WTC11 (cell line): ENCODE data around the gene SPINT1. TPM values are rescaled to one million over a fixed set of nuclear protein-coding genes. Genes with fewer than 3 reads are reported as not detected.
A peak's percentile ranks its signal among the peaks of the same experiment; 100 is the strongest.
"Not testable (repeated sequence)": the region's sequence is repeated elsewhere in the genome, so short reads cannot be mapped to it uniquely, and the experiment has no call there.

Experiments
- ATAC-seq: fragments of 200-7000 bp; cut with Tn5 transposase; 2 replicates; pipeline ENCODE4 v1.10.0; 2021; ENCODE audit warnings: mild to moderate bottlenecking, moderate library complexity
- CTCF ChIA-PET: fragments of 300-600 bp; sonication (Branson Sonifier 250); formaldehyde crosslinking; loops from one replicate; lab custom pipeline; 2021; ENCODE audit warnings: antibody characterized with exemption; lab: Charles Lee
- POLR2A ChIA-PET: fragments of 350-600 bp; sonication (Branson Sonifier 250); formaldehyde crosslinking; loops from one replicate; lab custom pipeline; 2021; ENCODE audit warnings: antibody characterized with exemption; lab: Charles Lee
- DNase-seq: peaks from one replicate; pipeline ENCODE4 v3.0.0; 2021; ENCODE audit warnings: low spot score
- H3K27ac Mint-ChIP-seq: 2 replicates; pipeline ENCODE4 v1.8.0; 2021; ENCODE audit warnings: mixed read lengths
- H3K27me3 Mint-ChIP-seq: 2 replicates; pipeline ENCODE4 v1.8.0; 2021; ENCODE audit warnings: low read depth, mild to moderate bottlenecking, moderate library complexity, mixed read lengths
- H3K36me3 Mint-ChIP-seq: 2 replicates; pipeline ENCODE4 v1.8.0; 2021; ENCODE audit warnings: mixed read lengths
- H3K4me1 Mint-ChIP-seq: 2 replicates; pipeline ENCODE4 v1.8.0; 2022; ENCODE audit warnings: mixed read lengths
- H3K4me3 Mint-ChIP-seq: 2 replicates; pipeline ENCODE4 v1.8.0; 2021; ENCODE audit warnings: mild to moderate bottlenecking, moderate library complexity, mixed read lengths
- H3K9me3 Mint-ChIP-seq: 2 replicates; pipeline ENCODE4 v1.8.0; 2021; ENCODE audit warnings: mixed read lengths
- CTCF ChIP-seq: fragments of 200-600 bp; IDR thresholded peaks from 2 replicates; pipeline ENCODE4 v1.8.0; 2022; ENCODE audit warnings: antibody characterized with exemption
- FOXJ3 ChIP-seq: sonication (generic); formaldehyde crosslinking; IDR thresholded peaks from 2 replicates; pipeline ENCODE4 v1.9.0; 2021; ENCODE audit warnings: missing genetic modification reagents, mild to moderate bottlenecking, borderline replicate concordance
- MAX ChIP-seq: sonication (generic); formaldehyde crosslinking; IDR thresholded peaks from 2 replicates; pipeline ENCODE4 v1.8.0; 2022; ENCODE audit warnings: mild to moderate bottlenecking, missing genetic modification reagents
- MYBL2 ChIP-seq: sonication (generic); formaldehyde crosslinking; IDR thresholded peaks from 2 replicates; pipeline ENCODE4 v1.8.1; 2023; ENCODE audit warnings: mild to moderate bottlenecking, moderate library complexity, missing genetic modification reagents
- NFATC4 ChIP-seq: fragments of 250-450 bp; sonication (Bioruptor Pico); IDR thresholded peaks from 2 replicates; pipeline ENCODE4 v1.9.0; 2021; ENCODE audit warnings: mild to moderate bottlenecking
- OVOL2 ChIP-seq: fragments of 250-450 bp; sonication (Bioruptor Pico); IDR thresholded peaks from 2 replicates; pipeline ENCODE4 v1.9.0; 2021; ENCODE audit warnings: mild to moderate bottlenecking, borderline replicate concordance
- PREB ChIP-seq: sonication (generic); formaldehyde crosslinking; IDR thresholded peaks from 2 replicates; pipeline ENCODE4 v1.8.1; 2022; ENCODE audit warnings: mild to moderate bottlenecking, missing genetic modification reagents, moderate library complexity, borderline replicate concordance
- PRRX2 ChIP-seq: fragments of 250-450 bp; sonication (Bioruptor Pico); IDR thresholded peaks from 2 replicates; pipeline ENCODE4 v1.8.0; 2021; ENCODE audit warnings: mild to moderate bottlenecking
- RORB ChIP-seq: fragments of 250-450 bp; sonication (Bioruptor Pico); IDR thresholded peaks from 2 replicates; pipeline ENCODE4 v1.9.0; 2021; ENCODE audit warnings: mild to moderate bottlenecking
- SMAD4 ChIP-seq: sonication (generic); formaldehyde crosslinking; IDR thresholded peaks from 2 replicates; pipeline ENCODE4 v1.8.0; 2022; ENCODE audit warnings: mild to moderate bottlenecking, missing genetic modification reagents
- TEAD1 ChIP-seq: sonication (generic); formaldehyde crosslinking; IDR thresholded peaks from 2 replicates; pipeline ENCODE4 v1.8.0; 2022; ENCODE audit warnings: mild to moderate bottlenecking, missing genetic modification reagents
- USF1 ChIP-seq: sonication (generic); formaldehyde crosslinking; IDR thresholded peaks from 2 replicates; pipeline ENCODE4 v1.8.0; 2022; ENCODE audit warnings: mild to moderate bottlenecking, missing genetic modification reagents
- ZNF232 ChIP-seq: sonication (generic); formaldehyde crosslinking; IDR thresholded peaks from 2 replicates; pipeline ENCODE4 v1.8.0; 2022; ENCODE audit warnings: mild to moderate bottlenecking, missing genetic modification reagents
- ZNF317 ChIP-seq: sonication (generic); formaldehyde crosslinking; IDR thresholded peaks from 2 replicates; pipeline ENCODE4 v1.8.1; 2023; ENCODE audit warnings: low read depth, mild to moderate bottlenecking, moderate library complexity, missing genetic modification reagents, borderline replicate concordance
- ZNF416 ChIP-seq: fragments of 250-450 bp; sonication (Bioruptor Pico); IDR thresholded peaks from 2 replicates; pipeline ENCODE4 v1.9.0; 2021; ENCODE audit warnings: mild to moderate bottlenecking, inconsistent platforms
- total RNA-seq: library from RNA; stranded (reverse); gene quantifications from 3 replicates; pipeline ENCODE4 v1.2.3, GENCODE V29; 2021
- TF ChIP-seq, protein P1 (sequence below): sonication (generic); formaldehyde crosslinking; IDR thresholded peaks from 2 replicates; pipeline ENCODE4 v1.8.1; 2023; ENCODE audit warnings: mild to moderate bottlenecking, moderate library complexity, missing genetic modification reagents

SPINT1 gene
- total RNA-seq, 1 experiment from 2014 or later = 140 TPM

- Mint-ChIP-seq H3K36me3 (peaks cover 25% of the 10 kb centered on the region), H3K9me3 (no peaks in the 10 kb centered on the region), H3K27me3 (no peaks in the 10 kb centered on the region), H3K4me1 (peaks cover 22% of the 10 kb centered on the region), H3K4me3 (no peak overlapping the region), H3K27ac (peak overlapping the region; percentile 65)
- CTCF ChIA-PET = interaction anchor here (0.6 to 10.0 kb wide), 52 partner anchors 12 to 474 kb away, joined by 3 to 500 read pairs (median 7); partner anchors contain the start of genes BAHD1, CCDC32, CHAC1 and DLL4
- no peak for TF ChIP-seq NFATC4 (CRISPR knock-in tag)
- TF ChIP-seq TEAD1 = no peak
- POLR2A ChIA-PET = interaction anchor here (0.6 to 3.0 kb wide), 9 partner anchors 11 to 416 kb away, joined by 3 to 39 read pairs (median 5); partner anchors contain the start of genes RHOV, SPINT1 and VPS18
- ATAC-seq = no peak
- no peak for DNase-seq
Measured at GRCh38 chr15:40858706-40859105, 14.9 kb downstream of the SPINT1 start.

DNA sequence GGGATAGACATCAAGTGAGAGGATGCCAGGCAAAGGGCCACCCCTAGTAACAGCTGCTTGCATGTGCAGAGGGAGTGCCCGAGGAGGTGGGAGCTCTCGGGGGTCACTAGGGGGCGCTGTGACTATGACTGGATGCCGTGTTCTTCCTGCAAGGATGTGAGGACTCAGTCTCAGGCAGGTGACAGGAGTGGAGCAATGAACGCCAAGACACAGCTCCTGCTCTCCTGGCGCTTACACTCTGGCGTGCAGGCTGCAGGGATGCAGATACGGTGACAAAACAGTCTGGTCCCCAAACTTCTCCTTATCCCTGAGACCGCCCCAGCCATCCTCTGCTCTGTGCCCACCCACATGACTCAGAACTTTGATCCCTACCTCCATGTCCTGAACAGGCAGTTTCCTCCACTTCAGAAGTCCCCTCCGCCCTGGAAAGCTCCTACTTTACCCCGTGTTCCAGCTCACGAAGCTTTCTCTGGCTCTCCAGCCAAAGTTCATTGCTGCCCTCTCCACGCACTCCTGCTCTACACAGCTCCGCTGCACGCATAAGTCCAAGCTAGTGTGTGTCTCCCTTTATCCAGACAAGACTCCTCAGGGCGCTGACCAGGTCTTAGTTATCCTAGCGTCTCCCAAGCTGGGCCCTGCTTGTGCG, 15.5 kb downstream of the SPINT1 start:
- peak overlapping the region; percentile 65 for H3K27ac Mint-ChIP-seq
- no peaks in the 10 kb centered on the region for H3K9me3 Mint-ChIP-seq
- POLR2A ChIA-PET = interaction anchor here (0.7 to 3.0 kb wide), 6 partner anchors 10 to 95 kb away, joined by 3 to 39 read pairs (median 6); partner anchors contain the start of genes RHOV, SPINT1 and VPS18

DNA sequence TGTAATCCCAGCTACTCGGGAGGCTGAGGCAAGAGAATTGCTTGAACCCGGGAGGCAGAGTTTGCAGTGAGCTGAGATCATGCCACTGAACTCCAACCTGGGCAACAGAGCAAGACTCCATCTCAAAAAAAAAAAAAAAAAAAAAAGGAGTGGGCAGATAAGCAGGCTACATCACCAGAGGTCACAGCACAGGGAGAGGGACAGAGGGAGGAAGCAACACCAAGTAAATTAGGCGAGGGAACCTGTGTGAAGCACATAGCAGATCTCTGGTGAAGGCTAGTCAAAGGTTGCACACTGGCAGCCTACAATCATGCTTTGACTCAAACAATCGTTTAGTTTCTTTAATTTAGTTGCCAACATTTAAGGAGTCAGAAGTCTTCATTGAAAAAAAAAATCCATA, 17.3 kb downstream of the SPINT1 start:
- not testable (repeated sequence) for H3K27ac Mint-ChIP-seq, H3K9me3 Mint-ChIP-seq, H3K4me3 Mint-ChIP-seq, H3K27me3 Mint-ChIP-seq, ATAC-seq, DNase-seq
- ChIA-PET POLR2A (interaction anchor here (0.7 kb wide), 2 partner anchors 54 to 266 kb away, joined by 3 to 6 read pairs; partner anchors contain the start of gene DNAJC17), CTCF (interaction anchor here (0.8 to 10.0 kb wide), 3 partner anchors 31 to 809 kb away, joined by 4 to 500 read pairs (median 8); partner anchors contain the start of gene VPS18)
- peaks cover 22% of the 10 kb centered on the region for H3K4me1 Mint-ChIP-seq
- H3K36me3 Mint-ChIP-seq = peaks cover 11% of the 10 kb centered on the region

More for the DNA sequence above, 15.5 kb downstream of the SPINT1 start:
- CTCF ChIA-PET = interaction anchor here (0.5 to 10.0 kb wide), 46 partner anchors 13 to 474 kb away, joined by 3 to 500 read pairs (median 6); partner anchors contain the start of genes BAHD1, CHAC1, DLL4 and DNAJC17
- Mint-ChIP-seq H3K4me1 (peaks cover 22% of the 10 kb centered on the region), H3K36me3 (peaks cover 22% of the 10 kb centered on the region), H3K4me3 (no peak overlapping the region), H3K27me3 (no peaks in the 10 kb centered on the region)
- peak; percentile 87 for ATAC-seq
- peak; percentile 94 for DNase-seq
- TF ChIP-seq PRRX2 (CRISPR knock-in tag) (no peak), ZNF416 (0 out of 2 replicates have a peak, but pooled peaks have one; percentile 30), USF1 (CRISPR knock-in tag) (no peak), OVOL2 (CRISPR knock-in tag) (no peak), ZNF232 (CRISPR knock-in tag) (no peak), PREB (CRISPR knock-in tag) (no peak), FOXJ3 (CRISPR knock-in tag) (no peak), ZNF317 (no peak), RORB (CRISPR knock-in tag) (no peak), SMAD4 (CRISPR knock-in tag) (no peak), CTCF (peak; percentile 92), MAX (CRISPR knock-in tag) (0 out of 2 replicates have a peak, but pooled peaks have one; percentile 19), MYBL2 (0 out of 2 replicates have a peak, but pooled peaks have one; percentile 29)
- TF ChIP-seq, protein P1, sequence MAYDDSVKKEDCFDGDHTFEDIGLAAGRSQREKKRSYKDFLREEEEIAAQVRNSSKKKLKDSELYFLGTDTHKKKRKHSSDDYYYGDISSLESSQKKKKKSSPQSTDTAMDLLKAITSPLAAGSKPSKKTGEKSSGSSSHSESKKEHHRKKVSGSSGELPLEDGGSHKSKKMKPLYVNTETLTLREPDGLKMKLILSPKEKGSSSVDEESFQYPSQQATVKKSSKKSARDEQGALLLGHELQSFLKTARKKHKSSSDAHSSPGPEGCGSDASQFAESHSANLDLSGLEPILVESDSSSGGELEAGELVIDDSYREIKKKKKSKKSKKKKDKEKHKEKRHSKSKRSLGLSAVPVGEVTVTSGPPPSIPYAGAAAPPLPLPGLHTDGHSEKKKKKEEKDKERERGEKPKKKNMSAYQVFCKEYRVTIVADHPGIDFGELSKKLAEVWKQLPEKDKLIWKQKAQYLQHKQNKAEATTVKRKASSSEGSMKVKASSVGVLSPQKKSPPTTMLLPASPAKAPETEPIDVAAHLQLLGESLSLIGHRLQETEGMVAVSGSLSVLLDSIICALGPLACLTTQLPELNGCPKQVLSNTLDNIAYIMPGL = peak; percentile 59; the same call in 1 of the 2 replicates
